Progenitor cell of endocrine pancreas (in vitro differentiated cells): ENCODE measurements around the gene ARHGEF16. TPM values are rescaled to one million over a fixed set of nuclear protein-coding genes. Genes with fewer than 3 reads are reported as not detected.

Experiments used
- DNase-seq: peaks from one replicate; pipeline ENCODE4 v3.0.0; 2021; ENCODE audit warnings: low spot score; ENCODE audit not compliant: unreplicated experiment
- H3K27ac Mint-ChIP-seq: 2 replicates; pipeline ENCODE4 v1.8.0; 2021; ENCODE audit warnings: mild to moderate bottlenecking, moderate library complexity, mixed read lengths
- H3K27me3 Mint-ChIP-seq: 2 replicates; pipeline ENCODE4 v1.8.0; 2021; ENCODE audit warnings: mixed read lengths
- H3K36me3 Mint-ChIP-seq: 2 replicates; pipeline ENCODE4 v1.8.0; 2022; ENCODE audit warnings: mixed read lengths; ENCODE audit not compliant: insufficient read depth
- H3K4me1 Mint-ChIP-seq: 2 replicates; pipeline ENCODE4 v1.8.0; 2021; ENCODE audit warnings: low read depth, mixed read lengths
- H3K4me3 Mint-ChIP-seq: 2 replicates; pipeline ENCODE4 v1.8.0; 2021; ENCODE audit warnings: low read depth, mild to moderate bottlenecking, moderate library complexity, mixed read lengths
- H3K9me3 Mint-ChIP-seq: 2 replicates; pipeline ENCODE4 v1.8.0; 2021; ENCODE audit warnings: low read depth, mixed read lengths
- total RNA-seq: library from RNA; stranded (reverse); gene quantifications from 2 replicates; pipeline ENCODE4 v1.2.1, GENCODE V29; 2021
- TF ChIP-seq, protein P1 (sequence below): fragments of 200-600 bp; sonication (generic); IDR thresholded peaks from one replicate; pipeline ENCODE4 v1.5.0; 2021; ENCODE audit warnings: antibody characterized with exemption, mild to moderate bottlenecking; ENCODE audit not compliant: unreplicated experiment

ARHGEF16 gene
- total RNA-seq, 1 donor from 2014 or later = 63.6 TPM

GRCh38 chr1:3413975-3414710 is 40.3 kb upstream of the ARHGEF16 start:
- no peak overlapping the region for H3K27ac Mint-ChIP-seq
- TF ChIP-seq, protein P1, sequence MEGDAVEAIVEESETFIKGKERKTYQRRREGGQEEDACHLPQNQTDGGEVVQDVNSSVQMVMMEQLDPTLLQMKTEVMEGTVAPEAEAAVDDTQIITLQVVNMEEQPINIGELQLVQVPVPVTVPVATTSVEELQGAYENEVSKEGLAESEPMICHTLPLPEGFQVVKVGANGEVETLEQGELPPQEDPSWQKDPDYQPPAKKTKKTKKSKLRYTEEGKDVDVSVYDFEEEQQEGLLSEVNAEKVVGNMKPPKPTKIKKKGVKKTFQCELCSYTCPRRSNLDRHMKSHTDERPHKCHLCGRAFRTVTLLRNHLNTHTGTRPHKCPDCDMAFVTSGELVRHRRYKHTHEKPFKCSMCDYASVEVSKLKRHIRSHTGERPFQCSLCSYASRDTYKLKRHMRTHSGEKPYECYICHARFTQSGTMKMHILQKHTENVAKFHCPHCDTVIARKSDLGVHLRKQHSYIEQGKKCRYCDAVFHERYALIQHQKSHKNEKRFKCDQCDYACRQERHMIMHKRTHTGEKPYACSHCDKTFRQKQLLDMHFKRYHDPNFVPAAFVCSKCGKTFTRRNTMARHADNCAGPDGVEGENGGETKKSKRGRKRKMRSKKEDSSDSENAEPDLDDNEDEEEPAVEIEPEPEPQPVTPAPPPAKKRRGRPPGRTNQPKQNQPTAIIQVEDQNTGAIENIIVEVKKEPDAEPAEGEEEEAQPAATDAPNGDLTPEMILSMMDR = peak; percentile 27
- peaks cover 17% of the 10 kb centered on the region for H3K36me3 Mint-ChIP-seq
- peaks cover 3% of the 10 kb centered on the region for H3K4me1 Mint-ChIP-seq
- no peaks in the 10 kb centered on the region for H3K9me3 Mint-ChIP-seq
- no peak for DNase-seq
- H3K4me3 Mint-ChIP-seq = no peak overlapping the region
- H3K27me3 Mint-ChIP-seq = no peaks in the 10 kb centered on the region

DNA sequence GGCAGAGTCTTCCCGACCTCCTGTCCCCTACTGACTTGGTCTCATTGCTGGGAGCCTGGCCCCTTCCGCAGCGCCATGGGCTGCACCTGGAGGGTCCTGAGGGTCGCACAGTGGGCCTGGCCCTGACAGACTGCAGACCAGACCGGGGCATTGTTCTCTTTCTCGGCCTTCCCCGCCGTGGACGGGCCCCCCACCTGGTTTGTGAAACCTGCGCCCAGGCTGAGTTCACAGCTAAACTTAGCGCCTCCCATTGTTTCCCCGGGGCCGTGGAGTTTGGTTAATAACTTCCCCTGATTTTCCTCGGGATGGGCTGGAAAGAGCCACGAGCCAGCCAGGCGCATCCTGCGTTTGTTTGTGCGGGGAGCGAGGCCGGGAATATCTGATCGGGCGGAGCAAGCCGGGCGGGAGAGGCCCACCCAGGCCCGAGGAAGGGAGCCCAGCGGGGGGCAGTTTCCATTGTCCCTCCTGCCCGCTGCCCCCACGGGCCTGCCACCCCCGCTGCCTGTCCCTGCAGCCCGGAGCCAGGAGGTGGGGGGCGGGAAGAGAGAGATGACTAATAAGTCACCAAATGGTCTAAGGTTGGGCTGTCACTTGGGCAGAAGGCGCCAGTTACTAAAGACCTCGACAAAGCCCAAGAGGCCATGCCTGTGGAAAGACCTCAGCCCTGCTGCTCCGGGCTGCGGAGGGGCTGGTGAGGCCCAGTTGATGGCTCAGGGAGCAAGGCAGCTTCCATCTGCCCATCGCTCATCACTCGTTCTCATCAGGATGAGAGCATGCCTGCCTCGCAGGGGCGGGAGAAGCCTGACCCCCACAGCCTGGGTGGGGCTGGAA is 39.0 kb upstream of the ARHGEF16 start:
- Mint-ChIP-seq H3K27me3 (no peaks in the 10 kb centered on the region), H3K4me3 (no peak overlapping the region), H3K9me3 (no peaks in the 10 kb centered on the region), H3K27ac (no peak overlapping the region), H3K4me1 (peaks cover 10% of the 10 kb centered on the region), H3K36me3 (peaks cover 20% of the 10 kb centered on the region)
- TF ChIP-seq, protein P1 = no peak
- DNase-seq = no peak

- Mint-ChIP-seq H3K36me3 (peaks cover 23% of the 10 kb centered on the region), H3K4me1 (peaks cover 10% of the 10 kb centered on the region), H3K27me3 (no peaks in the 10 kb centered on the region), H3K4me3 (no peak overlapping the region), H3K9me3 (no peaks in the 10 kb centered on the region), H3K27ac (no peak overlapping the region)
- no peak for DNase-seq
- TF ChIP-seq, protein P1 = peak; percentile 60
Observed at GRCh38 chr1:3417082-3417739, 37.3 kb upstream of the ARHGEF16 start.

DNA sequence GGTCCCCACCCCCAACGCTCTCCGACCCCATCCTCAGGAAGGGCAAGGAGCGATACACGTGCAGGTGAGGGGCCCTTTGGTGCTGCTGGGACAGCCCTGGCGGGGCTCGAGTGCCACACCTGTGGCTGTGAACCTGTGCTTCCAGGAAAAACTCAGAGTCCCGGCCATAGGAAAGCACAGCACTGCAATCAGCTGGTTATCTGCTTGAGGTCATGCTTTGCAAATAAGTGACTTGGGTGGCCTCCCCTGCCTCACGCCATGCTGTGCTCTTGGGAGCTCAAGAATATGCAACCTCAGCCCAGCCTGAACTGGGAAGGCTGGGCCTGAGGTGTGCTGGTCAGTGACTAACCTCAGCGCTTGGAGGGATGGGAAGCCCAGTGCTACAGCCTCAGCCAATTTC is 36.5 kb upstream of the ARHGEF16 start:
- peaks cover 10% of the 10 kb centered on the region for H3K4me1 Mint-ChIP-seq
- no peaks in the 10 kb centered on the region for H3K9me3 Mint-ChIP-seq
- no peak overlapping the region for H3K27ac Mint-ChIP-seq
- TF ChIP-seq, protein P1 = no peak
- H3K4me3 Mint-ChIP-seq = no peak overlapping the region
- H3K36me3 Mint-ChIP-seq = peaks cover 21% of the 10 kb centered on the region
- H3K27me3 Mint-ChIP-seq = no peaks in the 10 kb centered on the region
- DNase-seq = no peak

- no peaks in the 10 kb centered on the region for H3K27me3 Mint-ChIP-seq
- H3K36me3 Mint-ChIP-seq = peaks cover 21% of the 10 kb centered on the region
- no peaks in the 10 kb centered on the region for H3K9me3 Mint-ChIP-seq
Observed at GRCh38 chr1:3418600-3418999, 35.9 kb upstream of the ARHGEF16 start.

More at GRCh38 chr1:3418600-3418999, 35.9 kb upstream of the ARHGEF16 start:
- Mint-ChIP-seq H3K4me1 (peaks cover 10% of the 10 kb centered on the region), H3K27ac (no peak overlapping the region), H3K4me3 (no peak overlapping the region)
- DNase-seq = no peak
- TF ChIP-seq, protein P1 = no peak
